NT2/D1 (cell line): ENCODE measurements around the gene HOPX.
"Not testable (repeated sequence)": the region's sequence is repeated elsewhere in the genome, so short reads cannot be mapped to it uniquely, and the experiment has no call there.

Experiments used
- DNase-seq: peaks from one replicate; pipeline ENCODE4 v3.0.0-alpha.2; 2011; ENCODE audit warnings: low read depth, low spot score
- H3K27me3 ChIP-seq: 2 replicates; pipeline ENCODE4 v1.6.0; 2011; ENCODE audit warnings: mild to moderate bottlenecking; ENCODE audit not compliant: insufficient read length, insufficient read depth
- H3K36me3 ChIP-seq: 2 replicates; pipeline ENCODE4 v1.6.1; 2011; ENCODE audit warnings: mild to moderate bottlenecking, low read length, mixed read lengths; ENCODE audit not compliant: insufficient read depth, insufficient read length
- H3K4me1 ChIP-seq: 2 replicates; pipeline ENCODE4 v1.5.1; 2011; ENCODE audit not compliant: insufficient read depth, insufficient read length
- H3K4me3 ChIP-seq: 2 replicates; pipeline ENCODE4 v1.5.1; 2011; ENCODE audit warnings: low read depth; ENCODE audit not compliant: insufficient read length
- H3K9ac ChIP-seq: 2 replicates; pipeline ENCODE4 v1.6.0; 2011; ENCODE audit warnings: low read depth; ENCODE audit not compliant: insufficient read length
- H3K9me3 ChIP-seq: 2 replicates; pipeline ENCODE4 v1.5.1; 2011; ENCODE audit warnings: mild to moderate bottlenecking, low read length; ENCODE audit not compliant: insufficient read depth
- SUZ12 ChIP-seq: IDR thresholded peaks from 2 replicates; pipeline ENCODE4 v1.6.1; 2011; ENCODE audit not compliant: insufficient read length, insufficient read depth; ENCODE audit errors: extremely low read depth
- YY1 ChIP-seq: IDR thresholded peaks from 2 replicates; pipeline ENCODE4 v1.6.1; 2011; ENCODE audit not compliant: insufficient read length, insufficient read depth
- ZNF274 ChIP-seq: IDR thresholded peaks from 2 replicates; pipeline ENCODE4 v1.6.1; 2011; ENCODE audit warnings: mild to moderate bottlenecking, low read depth, low read length

The HOPX gene, protein sequence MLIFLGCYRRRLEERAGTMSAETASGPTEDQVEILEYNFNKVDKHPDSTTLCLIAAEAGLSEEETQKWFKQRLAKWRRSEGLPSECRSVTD

DNA sequence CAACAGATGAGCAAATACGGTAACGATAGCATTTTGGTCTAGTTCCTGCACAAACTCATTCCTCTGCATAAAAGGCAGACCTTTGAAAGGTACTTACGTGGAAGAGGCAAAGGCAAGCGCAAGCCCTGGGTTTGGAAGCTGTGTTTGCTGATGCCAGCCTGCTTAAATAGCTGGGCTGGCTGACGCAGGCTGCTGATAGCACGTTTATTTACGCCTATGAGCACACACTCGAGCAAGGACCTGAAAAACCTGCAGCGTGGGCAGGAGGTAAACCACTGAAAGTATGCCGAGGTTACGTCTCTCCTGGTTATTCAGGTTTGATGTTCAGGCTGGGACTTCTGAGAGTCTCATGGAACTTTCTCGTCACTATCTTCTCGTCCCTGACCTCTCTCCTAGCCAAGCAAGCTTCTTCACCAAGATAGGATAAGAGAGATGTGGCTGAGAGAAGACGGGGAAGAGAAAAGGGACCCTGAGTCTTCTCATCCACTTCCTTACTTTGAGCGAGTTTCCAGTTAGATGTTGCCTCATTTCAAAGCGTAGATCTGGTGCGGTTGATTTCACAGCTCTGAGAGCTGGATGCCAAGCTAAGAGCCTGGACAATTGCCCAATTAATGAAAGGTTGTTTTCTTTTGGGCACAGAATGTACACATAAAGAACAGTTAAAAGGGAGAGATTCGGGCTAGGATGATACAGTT lies at the start of gene HOPX:
HOPX (minus strand) TSS at position 139 of the 695 bp plus-strand sequence. CDS start 23,480 bp downstream, outside the sequence.
- DNase-seq: no peak
- Histone ChIP-seq H3K4me3 (no peak within 1 kb of the TSS), H3K4me1 (no peaks in the 10 kb centered on the region), H3K27me3 (no peaks in the 10 kb centered on the region), H3K36me3 (no peaks in the 10 kb centered on the region), H3K9ac (no peak within 1 kb of the TSS), H3K9me3 (no peaks in the 10 kb centered on the region; the same call in 1 of the 2 replicates)
- TF ChIP-seq ZNF274 (no peak), SUZ12 (no peak), YY1 (no peak)

DNA sequence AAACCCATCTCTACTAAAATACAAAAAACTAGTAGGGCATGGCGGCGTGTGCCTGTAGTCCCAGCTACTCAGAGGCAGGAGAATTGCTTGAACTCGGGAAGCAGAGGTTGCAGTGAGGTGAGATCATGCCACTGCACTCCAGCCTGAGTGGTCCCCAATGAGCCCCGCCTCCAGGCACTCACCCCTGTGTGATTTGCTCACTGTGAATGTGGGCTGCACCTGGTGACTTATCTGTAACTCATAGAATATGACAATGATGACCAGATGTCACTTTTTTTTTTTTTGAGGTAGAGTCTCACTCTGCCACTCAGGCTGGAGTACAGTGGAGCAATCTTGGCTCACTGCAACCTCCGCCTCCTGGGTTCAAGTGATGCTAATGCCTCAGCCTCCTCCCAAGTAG lies 49.0 kb upstream of the HOPX start:
- Histone ChIP-seq H3K9me3 (no peaks in the 10 kb centered on the region), H3K4me1 (no peaks in the 10 kb centered on the region), H3K9ac (no peak overlapping the region), H3K36me3 (no peaks in the 10 kb centered on the region), H3K27me3 (no peaks in the 10 kb centered on the region), H3K4me3 (no peak overlapping the region)
- TF ChIP-seq YY1: no peak
- no peak for TF ChIP-seq SUZ12
- no peak for TF ChIP-seq ZNF274
- no peak for DNase-seq

DNA sequence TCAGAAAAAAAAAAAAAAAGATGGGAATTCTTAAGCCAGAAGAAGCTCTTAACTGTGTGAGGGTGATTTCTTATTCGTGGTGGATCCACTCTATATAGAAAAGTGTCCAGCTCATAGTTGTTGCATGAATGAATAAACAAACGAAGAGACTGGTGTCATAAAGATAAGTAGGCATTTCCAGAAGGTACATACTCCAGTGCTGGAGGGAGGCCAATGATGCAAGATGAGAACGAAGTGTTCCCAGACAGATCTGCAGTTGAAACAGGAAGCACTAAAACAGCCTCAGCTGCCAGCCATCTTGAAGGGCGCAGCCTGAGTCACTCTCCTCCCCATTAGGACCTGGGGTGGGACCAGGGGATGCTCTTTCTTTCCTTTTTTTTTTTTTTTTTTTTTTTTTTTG lies 47.4 kb upstream of the HOPX start:
- Histone ChIP-seq H3K9me3 (no peaks in the 10 kb centered on the region), H3K4me1 (no peaks in the 10 kb centered on the region), H3K9ac (no peak overlapping the region), H3K36me3 (no peaks in the 10 kb centered on the region), H3K4me3 (no peak overlapping the region), H3K27me3 (no peaks in the 10 kb centered on the region)
- DNase-seq: no peak
- TF ChIP-seq ZNF274 (no peak), YY1 (no peak), SUZ12 (no peak)

DNA sequence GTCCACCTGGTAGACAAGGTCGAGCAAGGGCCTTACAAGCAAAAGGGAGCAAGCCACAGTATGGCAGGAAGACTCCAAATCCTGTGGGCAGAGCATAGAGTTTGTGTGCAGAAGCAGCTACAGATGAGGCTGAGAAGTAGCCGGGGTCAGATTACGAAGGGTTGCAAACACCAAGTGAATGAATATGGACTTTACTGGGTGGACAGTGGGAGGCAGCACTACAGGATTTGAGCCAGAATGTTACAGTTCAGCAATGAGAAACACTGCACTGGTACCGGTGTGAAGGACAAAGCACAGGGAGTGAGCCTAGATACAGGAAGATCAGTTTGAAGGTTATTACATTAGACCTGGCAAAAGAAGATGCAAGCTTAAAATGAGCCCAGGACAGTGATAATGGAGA lies 46.1 kb upstream of the HOPX start:
- DNase-seq: no peak
- Histone ChIP-seq H3K4me3 (no peak overlapping the region), H3K9ac (no peak overlapping the region), H3K36me3 (no peaks in the 10 kb centered on the region), H3K9me3 (no peaks in the 10 kb centered on the region), H3K27me3 (no peaks in the 10 kb centered on the region), H3K4me1 (no peaks in the 10 kb centered on the region)
- no peak for TF ChIP-seq ZNF274
- no peak for TF ChIP-seq SUZ12
- TF ChIP-seq YY1: no peak

DNA sequence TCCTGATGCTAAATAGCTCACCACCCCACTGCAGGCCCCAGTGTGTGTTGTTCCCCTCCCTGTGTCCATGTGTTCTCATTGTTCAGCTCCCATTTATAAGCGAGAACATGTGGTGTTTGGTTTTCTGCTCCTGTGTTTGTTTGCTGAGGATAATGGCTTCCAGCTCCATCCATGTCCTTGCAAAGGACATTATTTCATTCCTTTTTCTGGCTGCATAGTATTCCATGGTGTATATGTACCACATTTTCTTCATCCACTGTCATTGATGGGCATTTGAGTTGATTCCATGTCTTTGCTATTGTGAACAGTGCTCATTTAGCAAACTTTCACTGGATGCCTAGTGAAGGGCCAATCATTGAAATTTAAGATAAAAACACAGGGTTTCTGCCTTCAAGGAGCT lies 45.5 kb upstream of the HOPX start:
- H3K36me3 ChIP-seq, H3K9ac ChIP-seq, DNase-seq, H3K4me1 ChIP-seq, H3K9me3 ChIP-seq, H3K4me3 ChIP-seq, H3K27me3 ChIP-seq: not testable (repeated sequence)

DNA sequence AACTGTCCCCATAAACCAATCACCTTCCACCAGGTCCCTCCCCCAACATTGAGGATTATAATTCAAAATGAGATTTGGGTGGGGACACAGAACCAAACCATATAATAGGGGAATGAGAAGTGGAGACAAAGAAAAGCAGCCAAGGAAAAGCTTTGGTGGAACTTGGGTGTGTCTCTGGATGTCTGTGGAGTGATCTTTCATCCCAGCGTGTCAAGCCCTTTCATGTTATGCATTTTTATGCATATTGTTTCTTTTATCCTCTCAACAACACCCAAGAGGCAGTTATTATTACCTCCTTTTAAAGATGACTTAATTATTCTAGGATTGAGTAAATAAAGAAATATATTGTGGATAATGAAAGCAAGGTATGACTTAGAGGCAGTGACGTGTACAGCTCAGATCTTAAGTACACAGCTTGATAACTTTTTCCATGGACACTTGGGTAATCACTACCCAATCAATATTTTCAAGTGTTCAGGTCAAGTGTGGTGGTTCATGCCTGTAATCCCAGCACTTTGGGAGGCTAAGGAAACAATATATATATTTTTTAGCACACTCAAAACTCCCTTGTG lies 42.6 kb upstream of the HOPX start:
- DNase-seq: no peak
- H3K36me3 ChIP-seq: no peaks in the 10 kb centered on the region

DNA sequence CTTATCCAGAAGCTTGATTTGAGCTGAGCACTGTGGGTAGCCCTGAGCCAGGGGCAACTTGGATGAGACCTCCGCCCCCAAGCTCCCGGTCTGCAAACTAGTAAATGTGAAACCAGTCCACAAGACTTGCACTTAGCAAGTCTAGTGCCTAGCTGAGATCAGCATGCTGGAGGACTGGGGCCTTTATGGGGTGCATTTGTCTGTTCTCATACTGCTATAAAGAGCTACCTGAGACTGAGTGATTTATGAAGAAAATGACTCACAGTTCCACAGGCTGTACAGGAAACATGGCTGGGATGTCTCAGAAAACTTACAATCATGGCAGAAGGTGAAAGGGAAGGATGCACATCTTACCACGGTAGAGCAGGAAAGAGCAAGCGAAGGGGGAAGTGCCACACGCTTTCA lies 42.1 kb upstream of the HOPX start:
- no peak for DNase-seq
- Histone ChIP-seq H3K9me3 (no peaks in the 10 kb centered on the region), H3K27me3 (no peaks in the 10 kb centered on the region), H3K4me3 (no peak overlapping the region), H3K36me3 (no peaks in the 10 kb centered on the region), H3K9ac (no peak overlapping the region), H3K4me1 (no peaks in the 10 kb centered on the region)
- TF ChIP-seq SUZ12: no peak
- TF ChIP-seq YY1: no peak
- TF ChIP-seq ZNF274: no peak

More for the DNA sequence above, 42.6 kb upstream of the HOPX start:
- Histone ChIP-seq H3K4me3 (no peak overlapping the region), H3K9ac (no peak overlapping the region), H3K4me1 (no peaks in the 10 kb centered on the region), H3K9me3 (no peaks in the 10 kb centered on the region), H3K27me3 (no peaks in the 10 kb centered on the region)
- TF ChIP-seq SUZ12: no peak
- TF ChIP-seq ZNF274: no peak
- no peak for TF ChIP-seq YY1
